ENCODE results near the gene TDRD9.
A peak's percentile ranks its signal among the peaks of the same experiment; 100 is the strongest.

Gene TDRD9

DNA sequence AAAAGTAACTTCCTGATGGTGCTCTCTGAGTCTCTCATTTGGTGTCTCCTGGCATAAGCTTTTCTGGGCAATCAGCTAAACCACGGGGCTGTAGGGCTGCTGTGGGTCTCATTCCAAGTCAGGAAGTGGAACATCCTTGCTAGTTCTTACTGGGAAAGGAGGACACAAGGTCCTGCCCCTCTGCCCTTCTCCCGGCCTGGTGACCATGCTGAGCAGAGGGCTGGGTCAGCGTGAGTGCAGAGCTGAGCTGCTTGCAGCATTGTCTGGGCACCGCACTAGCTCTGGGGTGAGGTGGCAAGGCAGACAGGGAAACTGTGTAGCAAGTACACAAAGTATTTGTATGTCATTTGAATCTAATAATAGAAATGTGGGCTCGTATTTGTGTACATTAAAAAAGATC, 112.3 kb downstream of the TDRD9 start:
- Histone ChIP-seq H3K4me3 (ENCODE audit: severe bottlenecking) (no peak overlapping the region), H3K4me1 (ENCODE audit: insufficient read depth, poor library complexity, severe bottlenecking) (no peaks in the 10 kb centered on the region), H3K36me3 (ENCODE audit: low read depth) (no peaks in the 10 kb centered on the region), H3K27ac (ENCODE audit: poor library complexity, severe bottlenecking) (no peak overlapping the region), H3K27me3 (ENCODE audit: insufficient read depth, poor library complexity, severe bottlenecking) (peaks cover 11% of the 10 kb centered on the region), H3K9me3 (ENCODE audit: severe bottlenecking) (no peaks in the 10 kb centered on the region)
- no peak for TF ChIP-seq CTCF (IDR thresholded peaks at IDR 0.05; ENCODE audit: poor library complexity, severe bottlenecking)
- no peak for ATAC-seq (ENCODE audit: low read depth)
- no peak for DNase-seq (ENCODE audit: low spot score)

DNA sequence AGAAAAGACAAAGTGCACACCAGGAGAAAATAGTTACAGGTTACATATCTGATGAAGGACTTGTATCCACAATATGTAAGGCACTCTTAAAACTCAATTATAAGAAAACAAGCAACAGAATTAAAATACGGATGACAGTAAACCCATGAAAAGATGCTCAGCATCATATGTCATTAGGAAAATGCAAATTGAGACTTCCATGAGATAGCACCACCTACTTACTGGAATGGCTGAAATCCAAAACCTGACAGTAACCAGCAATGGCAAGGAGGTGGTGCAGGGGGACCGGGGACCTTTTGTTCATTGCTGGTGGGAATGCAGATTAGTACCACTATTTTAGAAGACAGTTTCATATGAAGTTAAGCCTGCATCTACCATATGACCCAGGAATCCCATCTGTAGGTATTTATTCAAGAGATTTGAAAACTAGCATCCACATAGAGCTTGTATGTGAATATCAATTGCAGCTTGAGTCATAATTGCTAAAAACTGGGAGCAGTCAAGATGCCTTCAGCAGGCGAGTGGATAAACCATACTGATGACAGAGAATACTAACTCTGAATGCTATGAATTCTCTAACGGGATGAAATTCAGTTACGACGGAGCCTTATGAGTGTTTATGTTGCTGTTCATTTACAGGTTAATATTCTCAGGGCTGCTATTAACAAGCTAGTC, 113.3 kb downstream of the TDRD9 start:
- Histone ChIP-seq H3K27ac (ENCODE audit: poor library complexity, severe bottlenecking) (no peak overlapping the region), H3K27me3 (ENCODE audit: insufficient read depth, poor library complexity, severe bottlenecking) (peaks cover 11% of the 10 kb centered on the region)
- ATAC-seq (ENCODE audit: low read depth) = no peak

GRCh38 chr14:104044016-104044415, 115.8 kb downstream of the TDRD9 start:
- DNase-seq (ENCODE audit: low spot score) (peak; percentile 45), ATAC-seq (ENCODE audit: low read depth) (0 out of 3 replicates have a peak, but pooled peaks have one; percentile 40)
- H3K27ac ChIP-seq (ENCODE audit: poor library complexity, severe bottlenecking) = no peak overlapping the region

More for the DNA sequence above, 113.3 kb downstream of the TDRD9 start:
- Histone ChIP-seq H3K4me1 (ENCODE audit: insufficient read depth, poor library complexity, severe bottlenecking) (no peaks in the 10 kb centered on the region), H3K36me3 (ENCODE audit: low read depth) (no peaks in the 10 kb centered on the region), H3K4me3 (ENCODE audit: severe bottlenecking) (no peak overlapping the region), H3K9me3 (ENCODE audit: severe bottlenecking) (no peaks in the 10 kb centered on the region)
- DNase-seq (ENCODE audit: low spot score) = no peak
- TF ChIP-seq CTCF (IDR thresholded peaks at IDR 0.05; ENCODE audit: poor library complexity, severe bottlenecking) = no peak

DNA sequence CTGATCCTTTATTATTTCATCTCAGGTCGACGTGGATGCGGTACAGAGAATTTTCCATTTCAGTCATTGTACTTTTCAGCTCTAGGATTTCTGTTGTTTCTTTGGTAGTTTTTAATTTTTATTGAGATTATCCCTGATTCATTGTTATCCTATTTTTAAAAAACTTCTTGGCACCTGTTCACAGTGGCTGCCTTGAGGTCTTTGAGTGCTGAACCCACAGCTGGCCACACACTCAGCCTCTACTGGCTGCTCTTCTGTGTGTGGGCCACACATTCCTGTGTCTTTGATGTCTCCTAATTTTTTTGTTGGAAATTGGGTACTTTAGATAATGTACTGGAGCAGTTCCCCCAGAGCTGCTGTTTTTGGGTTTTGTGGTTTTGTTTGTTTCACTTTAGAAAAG, 119.5 kb downstream of the TDRD9 start:
- H3K27me3 ChIP-seq (ENCODE audit: insufficient read depth, poor library complexity, severe bottlenecking) = no peaks in the 10 kb centered on the region
- H3K36me3 ChIP-seq (ENCODE audit: low read depth) = no peaks in the 10 kb centered on the region
- H3K9me3 ChIP-seq (ENCODE audit: severe bottlenecking) = no peaks in the 10 kb centered on the region
- no peaks in the 10 kb centered on the region for H3K4me1 ChIP-seq (ENCODE audit: insufficient read depth, poor library complexity, severe bottlenecking)
- ATAC-seq (ENCODE audit: low read depth) (no peak), DNase-seq (ENCODE audit: low spot score) (no peak)
- no peak for TF ChIP-seq CTCF (IDR thresholded peaks at IDR 0.05; ENCODE audit: poor library complexity, severe bottlenecking)
- no peak overlapping the region for H3K4me3 ChIP-seq (ENCODE audit: severe bottlenecking)
- H3K27ac ChIP-seq (ENCODE audit: poor library complexity, severe bottlenecking) = no peak overlapping the region

More at GRCh38 chr14:104044016-104044415, 115.8 kb downstream of the TDRD9 start:
- no peak for TF ChIP-seq CTCF (IDR thresholded peaks at IDR 0.05; ENCODE audit: poor library complexity, severe bottlenecking)
- Histone ChIP-seq H3K9me3 (ENCODE audit: severe bottlenecking) (no peaks in the 10 kb centered on the region), H3K36me3 (ENCODE audit: low read depth) (no peaks in the 10 kb centered on the region), H3K4me1 (ENCODE audit: insufficient read depth, poor library complexity, severe bottlenecking) (no peaks in the 10 kb centered on the region), H3K4me3 (ENCODE audit: severe bottlenecking) (no peak overlapping the region), H3K27me3 (ENCODE audit: insufficient read depth, poor library complexity, severe bottlenecking) (peaks cover 11% of the 10 kb centered on the region)

Measured in RWPE2 (cell line).